Keratinocyte (primary cell): ENCODE data around the gene TCF20. TPM values are rescaled to one million over a fixed set of nuclear protein-coding genes. Genes with fewer than 3 reads are reported as not detected.

ENCODE experiments used
- DNase-seq: peaks from one replicate; pipeline ENCODE4 v3.0.0-alpha.2; 2011; ENCODE audit warnings: low read depth, missing footprints, low spot score
- FAIRE-seq: peaks from 2 replicates; lab custom pipeline; 2011; peaks lifted over from hg19 to GRCh38; lab: Jason Lieb, UNC
- H2AFZ ChIP-seq: 2 replicates; pipeline ENCODE4 v1.6.0; 2012; ENCODE audit warnings: low read length, control low read depth, inconsistent platforms; ENCODE audit not compliant: control insufficient read depth
- H3K27ac ChIP-seq: 2 replicates; pipeline ENCODE4 v1.5.1; 2011; ENCODE audit warnings: low read length; ENCODE audit not compliant: control insufficient read depth, insufficient read depth
- H3K27me3 ChIP-seq: 3 replicates; pipeline ENCODE4 v1.6.0; 2011; ENCODE audit warnings: low read length; ENCODE audit not compliant: control insufficient read depth, insufficient read depth; ENCODE audit errors: extremely low read depth
- H3K36me3 ChIP-seq, 2 experiments: 2 replicates in 1 of 2; 3 replicates in 1 of 2; pipeline ENCODE4 v1.5.1; 2011; ENCODE audit warnings: low read length in 2 of 2, mild to moderate bottlenecking in 1 of 2; ENCODE audit not compliant: control insufficient read depth in 2 of 2, insufficient read depth in 2 of 2; ENCODE audit errors: extremely low read depth in 1 of 2
- H3K4me1 ChIP-seq: 3 replicates; pipeline ENCODE4 v1.5.1; 2011; ENCODE audit warnings: low read length; ENCODE audit not compliant: control insufficient read depth, insufficient read depth; ENCODE audit errors: extremely low read depth
- H3K4me2 ChIP-seq: 3 replicates; pipeline ENCODE4 v1.6.0; 2011; ENCODE audit warnings: low read depth, low read length; ENCODE audit not compliant: control insufficient read depth, insufficient read depth; ENCODE audit errors: extremely low read depth
- H3K4me3 ChIP-seq, 3 experiments: fragments of 200-600 bp in 1 of 3; sonication (generic) in 1 of 3; 2 replicates in 2 of 3; 3 replicates in 1 of 3; pipeline ENCODE4 v1.5.1; 2011 to 2016; ENCODE audit warnings: low read length in 3 of 3, mild to moderate bottlenecking in 3 of 3, control low read depth in 2 of 3, inconsistent platforms in 1 of 3, low read depth in 1 of 3, mixed read lengths in 1 of 3, mixed run types in 1 of 3, moderate library complexity in 1 of 3; ENCODE audit not compliant: control insufficient read depth in 2 of 3, insufficient read depth in 2 of 3; ENCODE audit errors: extremely low read depth in 1 of 3
- H3K79me2 ChIP-seq: 2 replicates; pipeline ENCODE4 v1.6.0; 2012; ENCODE audit warnings: low read length; ENCODE audit not compliant: control insufficient read depth, insufficient read depth
- H3K9ac ChIP-seq: 3 replicates; pipeline ENCODE4 v1.6.0; 2011; ENCODE audit warnings: low read length; ENCODE audit not compliant: control insufficient read depth, insufficient read depth; ENCODE audit errors: extremely low read depth
- H3K9me1 ChIP-seq: 3 replicates; pipeline ENCODE4 v1.6.0; 2011; ENCODE audit warnings: low read length; ENCODE audit not compliant: control insufficient read depth, insufficient read depth; ENCODE audit errors: extremely low read depth
- H3K9me3 ChIP-seq: 2 replicates; pipeline ENCODE4 v1.5.1; 2012; ENCODE audit warnings: low read depth, low read length; ENCODE audit not compliant: control insufficient read depth
- H4K20me1 ChIP-seq: 3 replicates; pipeline ENCODE4 v1.6.0; 2011; ENCODE audit warnings: low read length; ENCODE audit not compliant: control insufficient read depth, insufficient read depth; ENCODE audit errors: extremely low read depth
- CTCF ChIP-seq, 3 experiments: IDR thresholded peaks in 1 of 3; conservative IDR thresholded peaks in 1 of 3; optimal IDR thresholded peaks in 1 of 3; 2 replicates in 2 of 3; 3 replicates in 1 of 3; pipeline versions ENCODE3 to v1.5.1; 2011; ENCODE audit warnings: low read length in 3 of 3, mild to moderate bottlenecking in 3 of 3, moderate library complexity in 2 of 3, control low read depth in 1 of 3, inconsistent platforms in 1 of 3; ENCODE audit not compliant: insufficient read depth in 2 of 3; ENCODE audit errors: extremely low read depth in 1 of 3
- EZH2 ChIP-seq: IDR thresholded peaks from one replicate; pipeline ENCODE4 v1.6.1; 2012; ENCODE audit warnings: inconsistent platforms, mild to moderate bottlenecking, low read length, moderate library complexity
- dilution Hi-C: fragments of 300-500 bp; cut with MboI; formaldehyde crosslinking; loops from one replicate; pipeline ENCODE4 v1.7.0; 2020; ENCODE audit warnings: low sequenced_read_pairs; ENCODE audit not compliant: extremely low pct_ligation_motif_present
- polyA plus RNA-seq, 5 experiments: library from polyadenylated mRNA; depleted of rRNA in 3 of 5; stranded (reverse) in 3 of 5; stranded (forward) in 1 of 5; unstranded in 1 of 5; fragments of >200 nt; gene quantifications; 1 replicate in 1 of 5; 2 replicates in 3 of 5; 3 replicates in 1 of 5; pipeline versions ENCODE4 v1.2.1 to v1.2.3, GENCODE V29; 2011 to 2012; ENCODE audit warnings: missing spikeins in 2 of 5, low read depth in 1 of 5, low replicate concordance in 1 of 5

TCF20 gene
- polyA plus RNA-seq, 1 donor (not counting 4 experiments of a cell fraction or from before 2014, with no cell fraction given), result 23.9 TPM

- peaks cover 28% of the 10 kb centered on the region for H4K20me1 ChIP-seq
- H3K36me3 ChIP-seq, result no peaks in the 10 kb centered on the region
- H3K79me2 ChIP-seq, result peaks cover 86% of the 10 kb centered on the region
- no peaks in the 10 kb centered on the region for H3K9me3 ChIP-seq
- no peaks in the 10 kb centered on the region for H3K4me1 ChIP-seq
- H3K9me1 ChIP-seq, result no peaks in the 10 kb centered on the region
- no peak overlapping the region for H3K4me3 ChIP-seq
- no peak overlapping the region for H2AFZ ChIP-seq
- H3K27me3 ChIP-seq, result no peaks in the 10 kb centered on the region
- no peak for FAIRE-seq
- dilution Hi-C loops, result no loop called here
- no peak for TF ChIP-seq EZH2
- no peak for TF ChIP-seq CTCF (optimal IDR thresholded peaks at IDR 0.05 in 1 of 3, IDR thresholded peaks at IDR 0.05 in 1 of 3, conservative IDR thresholded peaks at IDR 0.05 in 1 of 3; ENCODE audit: extremely low read depth in 1 of 3, insufficient read depth in 2 of 3, low read length in 3 of 3)
- H3K9ac ChIP-seq, result no peak overlapping the region
- H3K27ac ChIP-seq, result no peak overlapping the region
- H3K4me2 ChIP-seq, result no peak overlapping the region
- no peak for DNase-seq
Observed at GRCh38 chr22:42228483-42228882, 42.0 kb downstream of the TCF20 start.

- FAIRE-seq (no peak), DNase-seq (no peak)
- dilution Hi-C loops, result no loop called here
- Histone ChIP-seq H3K9me3 (no peaks in the 10 kb centered on the region), H3K9ac (no peak overlapping the region), H3K4me2 (no peak overlapping the region), H3K79me2 (peaks cover 89% of the 10 kb centered on the region), H3K4me1 (no peaks in the 10 kb centered on the region), H2AFZ (no peak overlapping the region), H3K9me1 (no peaks in the 10 kb centered on the region), H3K4me3 (no peak overlapping the region), H3K36me3 (no peaks in the 10 kb centered on the region), H3K27ac (no peak overlapping the region), H3K27me3 (no peaks in the 10 kb centered on the region), H4K20me1 (peaks cover 34% of the 10 kb centered on the region)
- no peak for TF ChIP-seq EZH2
Observed at GRCh38 chr22:42227435-42227834, 43.0 kb downstream of the TCF20 start.

GRCh38 chr22:42225841-42226240 is 44.6 kb downstream of the TCF20 start:
- H4K20me1 ChIP-seq, result peaks cover 39% of the 10 kb centered on the region

More at GRCh38 chr22:42225841-42226240, 44.6 kb downstream of the TCF20 start:
- dilution Hi-C loops, result no loop called here
- Histone ChIP-seq H3K9me1 (no peaks in the 10 kb centered on the region), H3K4me1 (no peaks in the 10 kb centered on the region), H3K79me2 (peaks cover 92% of the 10 kb centered on the region), H3K9ac (no peak overlapping the region), H3K9me3 (no peaks in the 10 kb centered on the region), H3K4me2 (no peak overlapping the region), H3K4me3 (no peak overlapping the region), H3K36me3 (peaks cover 0 to 2% of the 10 kb centered on the region in 2 experiments), H3K27ac (no peak overlapping the region), H2AFZ (no peak overlapping the region), H3K27me3 (no peaks in the 10 kb centered on the region)
- DNase-seq (no peak), FAIRE-seq (no peak)
- TF ChIP-seq EZH2, result no peak
- no peak for TF ChIP-seq CTCF (optimal IDR thresholded peaks at IDR 0.05 in 1 of 3, IDR thresholded peaks at IDR 0.05 in 1 of 3, conservative IDR thresholded peaks at IDR 0.05 in 1 of 3; ENCODE audit: extremely low read depth in 1 of 3, insufficient read depth in 2 of 3, low read length in 3 of 3)
